K562 (cell line): ENCODE data around the gene BDH2. TPM values are rescaled to one million over a fixed set of nuclear protein-coding genes. Genes with fewer than 3 reads are reported as not detected.

Experiments used
- ARID2 ChIP-seq: fragments of 450-650 bp; IDR thresholded peaks from 2 replicates; pipeline ENCODE4 v1.6.1; 2017; ENCODE audit warnings: antibody characterized with exemption, mild to moderate bottlenecking
- DEAF1 ChIP-seq: fragments of 450-650 bp; formaldehyde crosslinking; IDR thresholded peaks from 2 replicates; pipeline ENCODE4 v1.4.0; 2020; ENCODE audit warnings: mild to moderate bottlenecking, moderate library complexity
- STAG1 ChIP-seq: sonication (generic); formaldehyde crosslinking; IDR thresholded peaks from 2 replicates; pipeline ENCODE4 v1.5.0; 2020; ENCODE audit warnings: missing genetic modification reagents, borderline replicate concordance
- TEAD2 ChIP-seq: fragments of 450-650 bp; IDR thresholded peaks from 2 replicates; pipeline ENCODE4 v1.6.1; 2016; ENCODE audit warnings: missing genetic modification characterization, control low read depth, missing compliant biosample characterization
- THRAP3 ChIP-seq: fragments of 450-650 bp; IDR thresholded peaks from 2 replicates; pipeline ENCODE4 v1.6.1; 2016; ENCODE audit warnings: mild to moderate bottlenecking, inconsistent platforms, borderline replicate concordance
- ZNF384 ChIP-seq: IDR thresholded peaks from 2 replicates; pipeline ENCODE4 v1.6.1; 2012; ENCODE audit warnings: low read depth, low read length, improper control_type of control experiment
- polyA plus RNA-seq, 8 experiments: library from polyadenylated mRNA; depleted of rRNA in 4 of 8; stranded (reverse) in 5 of 8; unstranded in 3 of 8; fragments of >200 nt; fragmentation: Nextera tagmentation in 2 of 8; fragmentation: Illumina TruSeq in 1 of 8; extraction: Ambion mirVana in 2 of 8; extraction: Trizol in 1 of 8; gene quantifications; 2 replicates each; pipeline versions ENCODE4 v1.2.1 to v1.2.3, GENCODE V29; 2011 to 2014; ENCODE audit warnings: inconsistent platforms in 1 of 8, missing spikeins in 1 of 8
- total RNA-seq, 7 experiments: library from RNA; depleted of rRNA in 6 of 7; stranded (reverse); fragments of >200 nt in 6 of 7; fragmentation: Illumina TruSeq in 2 of 7; extraction: Trizol in 2 of 7; gene quantifications; 2 replicates each; pipeline versions ENCODE4 v1.2.1 to v1.2.3, GENCODE V29; 2011 to 2021; ENCODE audit warnings: low replicate concordance in 1 of 7
- TF ChIP-seq, protein P1 (sequence below), 2 experiments: fragments of 450-650 bp; formaldehyde crosslinking in 1 of 2; IDR thresholded peaks; 2 replicates each; pipeline versions ENCODE4 v1.4.0 to v1.6.1; 2014 to 2020; ENCODE audit warnings: mild to moderate bottlenecking in 2 of 2, borderline replicate concordance in 1 of 2, low read depth in 1 of 2

The BDH2 gene
- total and polyA plus RNA-seq, 9 of the 15 experiments (the other 6 are each of a cell fraction or from before 2014, with no cell fraction given), result 4.9 to 17.9 (median 9.1) TPM

GRCh38 chr4:103091601-103092223 lies 7.9 kb downstream of the BDH2 start (continued):
- TF ChIP-seq THRAP3 (no peak), STAG1 (CRISPR knock-in tag) (peak; percentile 52; the same call in 1 of the 2 replicates), ARID2 (0 out of 2 replicates have a peak, but pooled peaks have one; percentile 12), ZNF384 (peak; percentile 94), DEAF1 (peak; percentile 65), TEAD2 (tag) (no peak)
- TF ChIP-seq, protein P1, sequence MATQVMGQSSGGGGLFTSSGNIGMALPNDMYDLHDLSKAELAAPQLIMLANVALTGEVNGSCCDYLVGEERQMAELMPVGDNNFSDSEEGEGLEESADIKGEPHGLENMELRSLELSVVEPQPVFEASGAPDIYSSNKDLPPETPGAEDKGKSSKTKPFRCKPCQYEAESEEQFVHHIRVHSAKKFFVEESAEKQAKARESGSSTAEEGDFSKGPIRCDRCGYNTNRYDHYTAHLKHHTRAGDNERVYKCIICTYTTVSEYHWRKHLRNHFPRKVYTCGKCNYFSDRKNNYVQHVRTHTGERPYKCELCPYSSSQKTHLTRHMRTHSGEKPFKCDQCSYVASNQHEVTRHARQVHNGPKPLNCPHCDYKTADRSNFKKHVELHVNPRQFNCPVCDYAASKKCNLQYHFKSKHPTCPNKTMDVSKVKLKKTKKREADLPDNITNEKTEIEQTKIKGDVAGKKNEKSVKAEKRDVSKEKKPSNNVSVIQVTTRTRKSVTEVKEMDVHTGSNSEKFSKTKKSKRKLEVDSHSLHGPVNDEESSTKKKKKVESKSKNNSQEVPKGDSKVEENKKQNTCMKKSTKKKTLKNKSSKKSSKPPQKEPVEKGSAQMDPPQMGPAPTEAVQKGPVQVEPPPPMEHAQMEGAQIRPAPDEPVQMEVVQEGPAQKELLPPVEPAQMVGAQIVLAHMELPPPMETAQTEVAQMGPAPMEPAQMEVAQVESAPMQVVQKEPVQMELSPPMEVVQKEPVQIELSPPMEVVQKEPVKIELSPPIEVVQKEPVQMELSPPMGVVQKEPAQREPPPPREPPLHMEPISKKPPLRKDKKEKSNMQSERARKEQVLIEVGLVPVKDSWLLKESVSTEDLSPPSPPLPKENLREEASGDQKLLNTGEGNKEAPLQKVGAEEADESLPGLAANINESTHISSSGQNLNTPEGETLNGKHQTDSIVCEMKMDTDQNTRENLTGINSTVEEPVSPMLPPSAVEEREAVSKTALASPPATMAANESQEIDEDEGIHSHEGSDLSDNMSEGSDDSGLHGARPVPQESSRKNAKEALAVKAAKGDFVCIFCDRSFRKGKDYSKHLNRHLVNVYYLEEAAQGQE (IDR thresholded peaks at IDR 0.05; ENCODE audit: borderline replicate concordance), result peak; percentile 72
- TF ChIP-seq, protein P1 (CRISPR knock-in tag; IDR thresholded peaks at IDR 0.05; ENCODE audit: low read depth), result no peak
- TF ChIP-seq, all 486 proteins: peak for 8
